Measurements from ENCODE around the gene ZNF512B.

GRCh38 chr20:63955827-63956663 lies 13.7 kb downstream of the ZNF512B start, which contains the start of gene UCKL1:
- TF ChIP-seq POLR2AphosphoS5 (IDR thresholded peaks at IDR 0.05; ENCODE audit: low read depth, low read length), result peak; percentile 73; the same call in 1 of the 2 replicates
- TF ChIP-seq TAF1 (IDR thresholded peaks at IDR 0.05; ENCODE audit: low read depth, low read length), result peak; percentile 53
- TF ChIP-seq POLR2A (IDR thresholded peaks at IDR 0.05; ENCODE audit: low read depth, low read length), result peak; percentile 78
- TF ChIP-seq POU2F2 (IDR thresholded peaks at IDR 0.05; ENCODE audit: low read depth, low read length), result no peak
- TF ChIP-seq PAX5 (IDR thresholded peaks at IDR 0.05; ENCODE audit: insufficient read depth, low read length, severe bottlenecking), result no peak
- TF ChIP-seq SPI1 (IDR thresholded peaks at IDR 0.05; ENCODE audit: low read depth, low read length), result no peak
